Activated CD8-positive, alpha-beta memory T cell treated with anti-CD3 and anti-CD28 coated beads for 36 hours (primary cell): ENCODE measurements around the gene MED13L. TPM values are rescaled to one million over a fixed set of nuclear protein-coding genes. Genes with fewer than 3 reads are reported as not detected.
"Not testable (repeated sequence)": the region's sequence is repeated elsewhere in the genome, so short reads cannot be mapped to it uniquely, and the experiment has no call there.

ENCODE experiments used
- CTCF ChIA-PET: fragments of 350-600 bp; sonication (Branson Sonifier 250); formaldehyde crosslinking; loops from one replicate; lab custom pipeline; 2021; ENCODE audit warnings: antibody characterized with exemption; lab: Charles Lee
- POLR2A ChIA-PET: fragments of 350-600 bp; sonication (Branson Sonifier 250); formaldehyde crosslinking; loops from one replicate; lab custom pipeline; 2021; ENCODE audit warnings: antibody characterized with exemption; lab: Charles Lee
- total RNA-seq, 2 experiments: library from RNA; stranded (reverse); gene quantifications; one replicate each; pipeline ENCODE4 v1.2.3, GENCODE V29; 2021

MED13L gene
- total RNA-seq, 2 experiments from 2014 or later: 39.4 to 42.8 TPM

DNA sequence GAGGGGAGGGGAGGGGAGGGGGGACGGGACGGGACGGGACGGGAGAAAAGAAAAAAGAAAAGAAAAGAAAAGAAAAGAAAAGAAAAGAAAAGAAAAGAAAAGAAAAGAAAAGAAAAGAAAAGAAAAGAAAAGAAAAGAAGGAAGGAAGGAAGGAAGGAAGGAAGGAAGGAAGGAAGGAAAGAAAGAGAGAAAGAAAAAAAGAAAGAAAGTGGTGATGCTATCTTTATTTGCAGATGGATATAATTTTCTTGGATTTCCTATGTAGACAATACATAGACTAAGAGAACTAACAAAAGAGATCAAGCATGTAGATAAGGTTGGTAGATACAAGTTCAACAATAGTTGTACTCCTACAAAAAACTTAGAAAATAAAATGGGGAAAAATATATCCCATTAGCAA is 245.9 kb downstream of the MED13L start:
- CTCF ChIA-PET, POLR2A ChIA-PET: not testable (repeated sequence)

DNA sequence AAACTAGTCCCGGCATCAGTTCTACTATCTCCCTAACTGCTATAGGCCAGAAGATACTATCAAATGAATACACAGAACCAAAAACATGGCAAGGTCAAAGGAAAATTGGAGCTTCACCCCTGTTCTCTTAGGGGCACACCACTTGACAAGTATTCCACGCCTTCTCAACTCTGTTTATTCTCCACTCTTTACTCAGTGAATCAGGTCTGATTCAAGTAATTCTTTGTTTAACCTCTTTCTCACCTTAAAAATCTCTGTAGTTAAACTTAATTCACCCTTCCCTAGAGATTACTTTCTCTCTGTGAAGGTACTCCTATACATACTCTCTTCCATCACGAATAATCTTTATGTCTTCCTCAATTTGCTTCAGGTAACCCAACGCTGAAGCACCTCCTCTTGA is 248.9 kb downstream of the MED13L start:
- ChIA-PET POLR2A (no interaction called here), CTCF (no interaction called here)

DNA sequence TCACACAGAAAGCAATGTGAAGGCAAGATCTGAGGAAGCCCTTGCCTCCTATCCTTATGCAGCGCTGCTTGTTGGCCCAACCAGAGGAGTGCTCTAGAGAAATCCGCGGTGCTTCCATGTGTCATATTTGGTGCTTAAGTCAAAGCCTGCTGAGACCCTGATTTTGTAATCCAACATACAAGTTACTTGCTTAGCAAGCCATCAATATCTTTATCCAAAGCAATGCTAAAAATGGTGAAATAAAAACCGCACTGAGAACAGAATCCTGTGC is 250.0 kb downstream of the MED13L start:
- POLR2A ChIA-PET: no interaction called here
- CTCF ChIA-PET: no interaction called here

DNA sequence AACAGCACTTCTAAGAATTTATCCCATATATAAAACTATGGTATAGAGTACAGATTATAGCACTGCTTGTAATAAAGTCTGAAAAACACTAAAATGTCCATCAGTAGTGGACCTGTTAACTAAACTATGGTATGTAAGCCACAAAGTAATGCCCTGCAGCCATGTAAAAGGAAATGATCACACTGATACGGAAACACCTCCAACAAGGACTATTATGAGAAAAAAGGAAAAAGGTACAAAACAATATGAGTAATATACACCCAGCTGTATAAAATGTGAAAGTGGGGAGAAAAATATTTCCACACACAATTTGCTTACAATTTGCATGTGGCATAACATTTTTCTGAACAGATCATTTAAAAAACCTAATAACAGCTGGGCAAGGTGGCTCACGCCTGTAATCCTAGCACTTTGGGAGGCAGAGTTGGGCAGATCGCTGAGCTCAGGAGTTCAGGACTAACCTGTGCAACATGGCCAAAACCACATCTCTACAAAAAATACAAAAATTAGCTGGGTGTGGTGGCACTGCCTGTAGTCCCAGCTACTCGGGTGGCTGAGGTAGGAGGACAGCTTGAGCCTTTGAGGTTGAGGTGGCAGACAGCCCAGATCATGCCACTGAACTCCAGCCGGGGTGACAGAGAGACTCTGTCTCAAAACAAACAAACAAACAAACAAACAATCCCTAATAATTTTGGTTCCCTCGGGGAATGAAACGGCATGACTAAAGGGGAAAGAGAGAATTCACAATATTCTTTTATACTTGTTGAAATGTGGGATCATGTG is 250.5 kb downstream of the MED13L start:
- CTCF ChIA-PET: no interaction called here
- POLR2A ChIA-PET: no interaction called here

DNA sequence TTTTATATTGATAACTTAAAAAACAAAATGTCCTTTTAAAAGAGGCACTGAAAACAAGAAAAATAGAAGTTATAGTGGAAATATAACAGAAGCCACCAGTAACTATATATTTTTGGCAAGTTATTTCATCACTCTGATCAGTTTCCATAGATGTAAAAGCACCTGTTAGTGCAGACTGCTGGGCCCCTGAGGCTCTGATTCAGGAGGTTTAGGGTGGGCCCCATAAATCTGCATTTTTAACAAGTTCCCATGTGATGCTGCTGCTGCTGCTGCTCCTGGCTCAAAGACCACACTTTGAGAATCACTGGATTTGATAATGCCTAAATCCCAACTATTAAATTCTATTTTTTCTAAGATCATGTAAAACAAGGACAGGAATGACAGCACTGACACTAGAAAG is 251.1 kb downstream of the MED13L start:
- POLR2A ChIA-PET: no interaction called here
- CTCF ChIA-PET: no interaction called here

DNA sequence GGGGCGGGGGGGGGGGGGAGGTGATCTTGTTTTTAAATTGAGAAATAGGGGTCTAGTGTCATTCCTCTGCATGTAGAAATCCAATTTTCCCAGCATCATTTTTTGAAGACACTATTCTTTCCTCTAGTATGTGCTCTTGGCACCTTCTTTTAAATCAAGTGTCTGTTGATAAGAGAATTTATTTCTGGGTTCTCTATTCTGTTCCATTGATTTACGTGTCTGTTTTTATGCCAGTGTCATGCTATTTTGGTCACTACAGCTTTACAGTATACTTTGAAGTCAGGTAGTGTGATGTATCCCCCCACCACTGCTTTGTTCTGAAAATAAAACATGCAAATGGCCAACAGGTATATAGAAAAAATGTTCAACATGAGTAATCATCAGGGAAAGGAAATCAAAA is 252.7 kb downstream of the MED13L start:
- CTCF ChIA-PET: no interaction called here
- POLR2A ChIA-PET: no interaction called here

DNA sequence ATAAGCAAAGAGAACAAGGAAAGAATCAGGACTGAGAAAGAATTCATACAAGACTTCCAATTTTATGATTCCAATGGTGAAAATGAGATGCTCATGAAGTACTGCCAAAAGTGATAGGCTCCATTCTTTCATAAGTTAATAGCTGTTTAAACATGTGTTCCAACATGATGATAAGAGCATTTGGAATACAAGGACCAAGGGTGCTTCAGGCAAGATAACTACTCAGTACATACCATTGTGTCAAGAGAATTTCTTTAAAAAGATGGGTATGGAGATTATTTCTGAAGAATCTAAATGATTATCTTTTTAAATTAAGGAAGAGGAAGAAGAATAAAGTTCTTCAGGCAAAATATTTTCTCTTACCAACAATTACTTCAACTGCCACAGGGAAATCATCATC is 258.1 kb downstream of the MED13L start:
- CTCF ChIA-PET: no interaction called here

DNA sequence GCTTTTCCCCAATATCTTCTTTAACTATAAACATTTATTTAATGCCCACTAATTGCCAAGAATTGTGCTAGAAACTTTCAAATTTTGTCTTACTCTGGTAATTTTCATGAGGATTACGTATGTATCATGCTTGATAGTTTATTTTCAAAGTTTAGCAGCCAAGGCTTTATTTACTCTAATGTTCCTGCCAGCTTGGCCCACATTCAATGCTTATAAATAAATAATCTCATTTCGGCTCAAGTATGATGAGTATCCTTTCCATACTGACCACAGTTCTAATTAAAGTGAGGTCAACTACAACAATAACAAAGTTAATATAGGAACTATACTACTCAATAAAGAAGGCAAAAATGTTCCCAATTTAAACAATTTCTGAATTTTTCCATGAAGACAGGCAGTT is 259.2 kb downstream of the MED13L start:
- CTCF ChIA-PET: no interaction called here
- POLR2A ChIA-PET: no interaction called here

More for the DNA sequence above, 258.1 kb downstream of the MED13L start:
- POLR2A ChIA-PET: no interaction called here

DNA sequence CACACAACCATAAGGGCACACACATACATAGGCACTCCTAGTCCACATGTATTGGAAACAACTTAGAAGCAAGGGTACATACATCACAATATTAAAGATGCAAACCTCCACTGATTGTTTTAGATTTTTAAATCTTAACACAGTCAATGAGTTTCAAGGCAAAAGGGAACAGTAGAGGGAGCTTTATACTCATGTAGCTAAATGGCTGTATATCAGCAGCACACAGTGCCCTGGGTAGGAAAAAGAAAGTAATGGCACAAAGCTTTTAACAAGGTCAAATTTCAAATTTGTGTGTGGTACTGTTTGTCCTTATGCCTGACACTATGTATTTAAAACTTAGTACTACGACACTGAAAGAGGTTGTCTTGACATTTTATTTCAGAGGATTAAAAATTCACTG is 262.0 kb downstream of the MED13L start:
- ChIA-PET POLR2A (no interaction called here), CTCF (interaction anchor here (0.7 kb wide), 2 partner anchors 370 to 570 kb away, joined by 3 read pairs; no protein-coding TSS in a partner anchor)

DNA sequence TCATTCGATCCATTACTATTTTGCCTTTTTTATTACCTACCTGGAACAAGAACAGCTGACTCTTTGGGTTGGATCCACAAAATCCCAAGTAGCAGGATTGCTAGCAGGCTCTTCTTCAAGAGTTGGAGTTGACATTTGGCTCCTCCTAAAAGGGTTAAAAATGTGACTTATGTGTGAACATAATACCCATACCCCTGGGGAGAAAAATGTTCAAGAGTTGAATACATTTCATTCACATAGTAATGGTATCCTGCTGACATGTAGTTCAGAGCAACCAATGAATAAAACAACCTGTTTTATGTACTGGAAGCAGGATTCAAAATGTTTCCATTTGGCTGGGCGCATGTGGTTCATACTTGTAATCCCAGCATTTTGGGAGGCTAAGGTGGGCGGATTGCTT is 264.7 kb downstream of the MED13L start:
- ChIA-PET CTCF (interaction anchor here (0.8 kb wide), 1 partner anchor 155 kb away, joined by 3 read pairs; no protein-coding TSS in a partner anchor), POLR2A (no interaction called here)

DNA sequence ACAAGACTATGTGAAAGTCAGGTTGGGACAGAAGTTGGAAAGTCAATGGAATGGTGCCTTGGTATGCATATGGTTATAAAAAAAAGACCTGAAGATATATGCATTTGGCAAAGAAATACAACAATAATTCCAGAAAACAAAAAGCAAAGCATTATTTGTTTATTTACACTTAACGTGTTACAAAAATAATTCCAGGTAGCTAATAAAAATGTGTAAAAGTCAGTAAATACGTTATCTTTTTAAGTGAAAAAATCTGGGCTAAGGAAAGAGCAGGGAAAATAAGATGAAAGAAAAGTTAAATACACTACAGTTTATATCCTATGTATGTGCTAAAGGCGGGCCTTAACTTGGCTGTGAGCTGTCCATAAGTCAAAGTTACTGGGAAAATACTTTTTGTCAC is 266.3 kb downstream of the MED13L start:
- CTCF ChIA-PET: interaction anchor here (0.6 kb wide), 1 partner anchor 836 kb away, joined by 3 read pairs; no protein-coding TSS in a partner anchor

DNA sequence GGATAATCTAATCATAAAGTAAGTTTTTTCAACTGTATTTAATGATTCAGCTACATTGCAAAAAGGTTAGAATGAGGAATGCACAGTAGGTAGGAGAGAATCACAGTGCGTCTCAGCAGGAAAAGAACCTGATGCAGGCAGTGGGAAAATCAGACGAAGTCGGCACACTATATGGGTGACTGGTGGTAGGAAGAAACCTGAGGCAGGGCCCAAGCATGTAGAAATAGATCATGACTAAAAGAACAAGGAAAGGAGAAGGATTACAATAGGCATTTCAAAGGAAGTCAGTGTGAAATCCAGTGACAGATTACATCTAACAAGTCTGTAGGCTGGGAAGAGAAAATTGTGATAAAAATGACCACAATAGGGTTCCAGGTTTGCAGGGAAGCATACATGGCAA is 267.0 kb downstream of the MED13L start:
- POLR2A ChIA-PET: no interaction called here
- CTCF ChIA-PET: no interaction called here

More for the DNA sequence above, 266.3 kb downstream of the MED13L start:
- POLR2A ChIA-PET: no interaction called here

DNA sequence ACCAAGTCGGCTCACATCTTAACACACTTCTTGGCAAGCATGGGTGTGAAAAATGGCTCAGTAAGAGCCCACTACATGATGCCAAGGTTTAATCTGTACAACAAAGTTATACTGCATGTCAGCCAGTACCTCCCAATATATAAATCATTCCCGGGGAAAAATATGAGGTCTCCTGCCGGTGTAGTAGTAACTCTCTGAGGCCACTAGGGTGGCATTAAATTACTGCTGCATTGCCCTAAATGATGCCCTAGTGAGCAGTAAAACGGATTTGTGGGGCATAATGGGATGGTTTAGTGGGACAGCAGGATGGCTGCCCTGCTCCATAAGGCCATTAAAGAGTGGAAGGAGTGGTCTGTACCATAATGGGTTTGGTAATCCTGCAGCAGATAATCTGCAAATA is 267.7 kb downstream of the MED13L start:
- POLR2A ChIA-PET: no interaction called here
- CTCF ChIA-PET: no interaction called here

DNA sequence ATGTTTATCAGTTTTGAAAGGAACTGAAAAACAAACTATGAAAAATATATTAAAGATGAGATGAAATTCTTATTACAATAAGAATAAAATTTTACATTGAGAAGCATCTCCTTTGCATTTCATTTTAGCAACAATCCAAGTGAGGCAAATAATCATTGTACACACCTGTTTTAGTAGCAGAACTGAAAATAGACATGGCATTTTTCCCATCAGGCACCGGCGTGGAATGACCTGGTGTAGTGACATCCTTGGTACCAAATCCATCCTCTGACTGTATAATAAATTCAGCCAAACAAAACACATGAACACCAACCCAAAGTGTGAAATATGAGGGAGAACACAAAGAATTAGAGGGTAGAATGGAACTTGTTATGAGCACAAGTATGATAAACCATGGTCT is 271.4 kb downstream of the MED13L start:
- CTCF ChIA-PET: no interaction called here
- POLR2A ChIA-PET: no interaction called here

DNA sequence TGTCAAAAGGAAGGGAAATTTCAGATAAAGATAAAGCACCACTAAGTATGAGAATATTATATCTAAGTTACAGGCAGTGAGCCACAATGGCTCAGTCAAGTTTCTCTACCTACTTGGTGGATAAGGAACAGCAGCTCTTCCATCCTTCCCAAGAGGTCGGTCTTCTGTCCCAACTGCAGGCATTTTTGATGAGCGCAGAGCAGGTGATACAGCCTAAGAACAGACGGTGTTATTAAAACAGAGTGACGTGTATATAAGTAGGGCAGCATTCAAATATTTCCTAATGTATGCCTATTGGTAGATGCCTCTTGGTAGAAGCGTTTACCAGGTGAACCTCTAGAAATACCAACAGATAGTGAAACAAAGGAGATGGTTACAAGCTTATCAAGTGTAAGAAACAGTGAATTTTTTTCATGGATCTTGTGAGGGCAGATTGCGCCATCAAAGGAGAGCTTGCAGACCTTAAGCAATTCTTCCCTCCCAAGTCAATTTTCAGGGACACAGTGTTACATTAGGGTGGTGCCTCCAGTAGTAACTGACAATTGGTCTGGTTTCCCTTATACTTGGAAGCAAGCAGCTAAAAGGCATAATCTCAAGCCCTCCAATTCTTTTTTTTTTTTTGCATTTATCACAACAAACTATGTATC is 274.5 kb downstream of the MED13L start:
- ChIA-PET POLR2A (no interaction called here), CTCF (interaction anchor here (1.1 to 1.5 kb wide), 2 partner anchors 14 to 20 kb away, joined by 3 to 4 read pairs; no protein-coding TSS in a partner anchor)

DNA sequence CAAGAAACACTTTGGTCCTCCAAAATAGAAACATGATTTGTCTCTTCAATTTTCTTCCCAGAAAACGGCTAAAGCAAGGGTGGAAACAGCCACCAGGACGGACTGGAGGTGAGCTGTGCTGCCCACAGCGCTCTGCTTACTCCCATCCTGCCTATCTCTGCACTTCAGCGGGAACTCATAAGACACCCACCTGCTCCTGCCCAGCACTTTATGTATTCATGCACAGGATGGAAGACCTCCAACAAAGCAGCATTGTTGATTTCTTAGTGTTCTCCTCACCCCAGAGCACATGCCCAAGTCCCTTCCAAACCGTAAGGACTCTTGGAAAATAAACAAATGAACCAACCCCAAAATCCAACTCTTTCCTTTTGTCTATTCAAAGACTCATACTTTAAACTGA is 277.2 kb downstream of the MED13L start:
- ChIA-PET POLR2A (no interaction called here), CTCF (no interaction called here)

DNA sequence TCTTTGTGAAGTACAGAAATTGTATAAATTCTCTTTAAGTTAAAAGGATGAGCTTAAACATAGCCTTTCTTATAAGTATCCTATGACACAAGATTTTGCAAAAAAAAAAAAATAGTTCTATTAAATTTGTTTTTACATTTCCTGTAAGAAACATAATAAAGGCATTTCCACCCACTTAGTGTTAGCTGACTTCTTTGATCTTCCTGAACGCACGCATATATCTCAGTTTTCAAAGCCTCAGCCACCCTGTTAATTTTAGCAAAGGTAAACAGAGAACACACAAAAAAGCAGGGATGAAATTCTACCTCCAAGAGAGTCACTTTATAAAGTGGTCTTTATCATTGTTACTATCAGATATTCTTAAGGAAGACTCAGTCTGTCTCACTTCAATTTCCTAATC is 277.9 kb downstream of the MED13L start:
- ChIA-PET CTCF (interaction anchor here (1.5 to 1.7 kb wide), 2 partner anchors 279 to 603 kb away, joined by 3 read pairs; no protein-coding TSS in a partner anchor), POLR2A (no interaction called here)

DNA sequence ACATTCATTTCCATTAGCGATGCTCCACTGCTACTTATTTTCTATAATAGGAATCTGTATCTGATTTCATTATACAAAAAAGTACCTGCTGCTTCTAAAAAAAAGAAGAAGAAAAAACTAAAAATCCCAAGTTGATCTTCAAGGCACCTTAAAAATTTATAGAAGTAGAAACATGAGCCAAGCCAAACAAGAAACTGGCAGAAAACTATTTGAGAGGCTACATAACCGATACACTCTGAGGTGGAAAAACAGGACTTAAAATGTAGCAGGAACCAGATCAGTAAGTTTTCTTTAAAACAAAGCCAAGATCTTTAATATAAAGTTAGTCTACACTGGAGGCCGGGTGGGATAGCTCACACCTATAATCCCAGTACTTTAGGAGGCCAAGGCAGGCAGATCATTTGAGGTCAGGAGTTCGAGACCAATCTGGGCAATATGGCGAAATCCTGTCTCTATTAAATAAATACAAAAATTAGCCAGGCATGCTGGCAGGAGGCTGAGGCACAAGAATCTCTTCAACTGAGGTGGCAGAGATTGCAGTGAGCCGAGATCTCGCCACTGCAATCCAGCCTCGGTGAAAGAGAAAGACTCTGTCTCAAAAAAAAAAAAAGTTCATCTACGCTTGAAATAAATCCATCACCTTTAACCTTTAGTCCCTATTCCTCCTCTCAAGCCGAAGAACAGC is 278.6 kb downstream of the MED13L start:
- ChIA-PET POLR2A (no interaction called here), CTCF (interaction anchor here (1.5 to 1.7 kb wide), 2 partner anchors 279 to 603 kb away, joined by 3 read pairs; no protein-coding TSS in a partner anchor)

DNA sequence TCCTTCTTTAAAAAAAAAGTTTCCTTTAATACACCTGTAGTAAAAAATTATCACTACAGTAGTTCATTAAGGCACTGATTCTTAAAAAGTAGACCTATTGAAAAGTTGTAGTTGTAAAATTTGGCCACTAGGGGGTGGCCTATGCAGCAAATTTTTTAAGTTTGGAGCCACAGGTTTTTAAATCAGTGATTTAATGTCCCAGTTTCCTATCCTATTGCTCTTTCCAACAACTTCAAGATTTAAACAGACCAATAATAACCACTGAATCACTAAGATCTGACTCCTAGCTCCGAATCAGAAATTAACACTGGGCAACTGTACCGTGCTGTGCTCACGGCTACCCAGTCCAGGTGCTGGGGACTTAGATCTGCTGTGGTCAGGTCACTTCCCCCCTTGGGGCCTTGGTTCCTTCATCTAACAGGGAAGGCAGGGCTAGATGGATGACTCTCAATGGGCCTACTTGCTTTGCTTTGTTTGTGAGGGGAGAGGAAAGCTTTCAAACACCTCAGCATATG is 279.3 kb downstream of the MED13L start:
- POLR2A ChIA-PET: no interaction called here

DNA sequence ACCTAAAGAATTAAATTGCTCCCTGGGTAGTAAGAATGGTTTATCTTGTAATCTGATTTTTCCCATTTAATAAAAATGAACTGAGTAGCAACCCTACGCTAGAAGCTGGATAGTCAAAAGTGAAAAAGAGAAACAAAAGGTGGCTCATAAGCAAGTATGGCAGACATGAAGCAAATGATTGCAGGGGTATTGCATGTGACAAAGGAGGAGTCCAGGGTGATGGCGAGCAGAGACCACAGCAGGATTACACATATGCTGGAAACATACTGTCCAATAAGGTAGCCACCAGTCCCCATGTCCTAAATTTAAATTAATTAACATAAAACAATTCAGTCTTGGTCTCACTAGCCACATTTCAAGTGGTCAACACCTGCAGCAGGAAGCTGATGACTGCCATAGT is 283.8 kb downstream of the MED13L start:
- CTCF ChIA-PET: no interaction called here
- POLR2A ChIA-PET: no interaction called here

More for the DNA sequence above, 279.3 kb downstream of the MED13L start:
- CTCF ChIA-PET: interaction anchor here (1.0 to 1.7 kb wide), 3 partner anchors 9 to 711 kb away, joined by 3 to 5 read pairs (median 5); no protein-coding TSS in a partner anchor
